ENCODE measurements around the gene SHC2. TPM values are rescaled to one million over a fixed set of nuclear protein-coding genes. Genes with fewer than 3 reads are reported as not detected.

The SHC2 gene
- total RNA-seq, 1 donor from 2014 or later: not detected

DNA sequence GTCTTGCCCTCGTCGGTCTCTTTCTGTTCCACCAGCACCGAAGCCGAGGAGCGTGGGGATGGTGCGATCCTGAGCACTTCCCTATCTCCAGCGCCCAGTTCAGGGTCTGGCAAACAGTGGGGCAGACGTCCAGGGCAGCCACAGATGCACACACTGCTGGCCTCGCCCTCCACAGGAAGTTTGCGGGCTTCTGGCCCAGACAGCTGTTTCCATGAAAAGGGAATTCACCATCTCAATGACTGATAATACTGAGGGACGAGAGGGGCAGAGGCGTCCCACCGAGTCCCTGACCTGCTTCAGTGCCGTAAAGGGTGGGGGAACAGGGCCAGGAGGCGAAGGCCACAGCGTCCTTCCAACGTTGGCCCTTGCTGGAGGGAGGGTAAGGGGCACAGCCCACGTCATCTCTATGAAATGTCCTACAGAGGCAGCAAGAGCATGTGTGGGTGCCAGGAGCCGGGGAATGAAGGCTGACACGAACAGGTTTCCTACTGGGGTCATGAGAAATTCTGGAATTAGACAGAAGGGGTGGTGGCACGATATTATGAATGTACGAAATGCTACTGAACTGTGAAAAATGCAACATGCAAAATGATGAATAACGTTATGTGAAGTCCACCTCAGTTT is 19.5 kb downstream of the SHC2 start:
- Mint-ChIP-seq H3K27ac (no peak overlapping the region), H3K9me3 (peaks cover 5% of the 10 kb centered on the region)
- intact Hi-C loops (cut with micrococcal nuclease): no loop called here

DNA sequence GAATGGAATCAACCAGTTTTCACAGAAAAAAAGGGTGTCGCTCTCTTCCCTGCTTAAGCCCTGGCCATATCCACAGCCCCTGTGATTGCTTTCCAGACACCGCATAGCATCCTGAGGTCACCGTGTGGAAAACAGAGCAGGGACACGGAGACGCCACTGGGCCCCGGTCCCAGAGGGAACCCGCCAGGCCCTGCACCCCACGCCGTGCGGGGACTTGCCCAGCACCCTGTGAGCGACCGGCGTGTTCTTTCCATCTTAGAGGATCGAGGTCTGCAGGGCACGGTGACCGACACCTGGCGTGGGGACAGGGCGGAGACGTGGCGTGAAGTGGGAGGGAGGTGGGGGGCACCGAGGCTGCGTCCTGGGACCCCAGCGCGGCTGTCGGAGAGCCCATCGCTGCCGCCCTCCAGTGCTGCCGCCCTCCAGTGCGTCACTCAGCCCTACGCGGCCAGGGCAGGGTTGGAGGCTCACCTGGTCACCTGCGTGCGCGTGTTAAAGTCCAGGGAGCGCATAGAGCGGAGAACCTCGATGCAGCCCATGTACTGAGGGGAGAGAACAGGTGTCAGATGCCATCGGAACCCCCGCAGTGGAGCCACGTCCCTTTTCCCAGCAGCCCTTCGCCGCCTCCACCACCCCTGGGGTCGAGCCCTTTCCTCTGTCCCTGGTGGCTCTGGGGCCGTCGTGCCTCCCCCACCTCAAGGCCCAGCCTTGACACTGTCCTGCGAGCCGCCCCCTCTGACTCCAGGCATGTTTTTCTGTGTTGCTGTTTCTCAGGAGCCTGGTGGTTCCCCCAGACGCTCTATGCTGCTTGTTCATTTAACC is 20.2 kb downstream of the SHC2 start:
- no peaks in the 10 kb centered on the region for H3K36me3 Mint-ChIP-seq (ENCODE audit: low read depth)

More for the DNA sequence above, 19.5 kb downstream of the SHC2 start:
- no peaks in the 10 kb centered on the region for H3K27me3 Mint-ChIP-seq (ENCODE audit: insufficient read depth)
- no peak for DNase-seq (ENCODE audit: low spot score)
- H3K36me3 Mint-ChIP-seq (ENCODE audit: low read depth): no peaks in the 10 kb centered on the region
- H3K4me1 Mint-ChIP-seq (ENCODE audit: low read depth): no peaks in the 10 kb centered on the region
- H3K4me3 Mint-ChIP-seq: no peak overlapping the region

DNA sequence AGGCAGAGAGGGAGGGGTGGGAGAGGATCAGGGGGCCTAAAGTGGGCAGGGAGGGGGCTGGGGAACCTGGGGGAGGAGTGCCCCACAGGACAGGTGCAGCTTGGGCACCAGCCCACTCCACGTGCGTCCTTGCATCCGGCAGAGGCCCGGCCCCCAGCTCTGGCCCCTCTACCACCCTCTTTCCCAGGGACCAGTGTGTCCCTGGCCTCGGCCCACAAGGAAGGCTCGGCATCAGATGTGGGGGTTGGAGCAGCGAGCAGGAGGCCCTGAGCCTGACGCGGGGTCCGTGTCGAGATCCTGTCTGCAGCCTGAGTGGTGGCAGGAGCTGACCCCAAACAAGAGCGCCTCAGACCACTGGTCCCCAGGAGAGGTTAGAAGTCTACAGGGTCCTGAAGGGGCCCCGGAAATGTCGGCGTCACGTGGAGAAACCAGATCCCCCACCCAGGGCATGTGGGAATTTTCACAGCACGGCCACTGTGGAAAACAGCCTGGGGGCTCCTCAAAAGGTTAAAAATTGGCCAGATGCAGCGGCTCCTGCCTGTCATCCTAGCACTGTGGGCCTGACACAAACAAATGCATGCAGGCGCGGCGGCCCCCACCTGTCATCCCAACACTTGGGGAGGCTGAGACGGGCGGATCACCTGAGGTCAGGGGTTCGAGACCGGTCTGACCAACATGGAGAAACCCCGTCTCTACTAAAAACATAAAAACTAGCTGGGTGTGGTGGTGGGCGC is 21.5 kb downstream of the SHC2 start:
- no peak overlapping the region for H3K27ac Mint-ChIP-seq
- no peaks in the 10 kb centered on the region for H3K27me3 Mint-ChIP-seq (ENCODE audit: insufficient read depth)
- H3K36me3 Mint-ChIP-seq (ENCODE audit: low read depth): no peaks in the 10 kb centered on the region
- no peak overlapping the region for H3K4me3 Mint-ChIP-seq
- H3K4me1 Mint-ChIP-seq (ENCODE audit: low read depth): no peaks in the 10 kb centered on the region
- DNase-seq (ENCODE audit: low spot score): no peak
- H3K9me3 Mint-ChIP-seq: peaks cover 5% of the 10 kb centered on the region
- intact Hi-C loops (cut with micrococcal nuclease): no loop called here

More for the DNA sequence above, 20.2 kb downstream of the SHC2 start:
- Mint-ChIP-seq H3K27ac (no peak overlapping the region), H3K27me3 (ENCODE audit: insufficient read depth) (no peaks in the 10 kb centered on the region), H3K4me3 (no peak overlapping the region), H3K4me1 (ENCODE audit: low read depth) (no peaks in the 10 kb centered on the region), H3K9me3 (peaks cover 5% of the 10 kb centered on the region)
- no peak for DNase-seq (ENCODE audit: low spot score)
- intact Hi-C loops (cut with micrococcal nuclease): no loop called here

DNA sequence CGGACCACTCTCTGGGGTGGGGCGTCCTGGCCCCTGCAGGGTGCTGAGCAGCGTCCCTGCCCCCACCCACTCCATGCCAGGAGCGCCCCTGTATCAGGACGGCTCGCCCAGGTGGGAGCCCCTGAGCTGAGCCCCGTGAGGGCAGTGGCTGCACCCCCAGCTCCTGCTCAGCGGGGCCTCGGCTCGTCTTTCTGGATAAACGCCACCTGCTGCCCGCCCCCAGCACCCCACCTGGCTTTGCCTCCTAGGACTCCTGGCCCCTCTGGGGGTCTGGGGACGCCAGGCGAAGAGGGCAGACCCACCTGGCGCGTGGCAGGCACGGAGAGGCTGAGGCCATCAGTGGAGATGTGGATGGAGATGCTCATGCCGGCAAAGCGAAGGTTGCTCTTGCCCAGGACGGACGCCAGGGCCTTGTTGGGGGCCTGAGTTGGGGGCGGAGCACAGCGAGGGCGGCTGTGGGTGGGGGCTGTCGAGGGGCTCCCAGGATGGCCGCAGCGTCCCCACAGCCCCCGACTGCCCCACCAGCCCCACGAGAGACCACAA is 22.3 kb downstream of the SHC2 start:
- Mint-ChIP-seq H3K36me3 (ENCODE audit: low read depth) (no peaks in the 10 kb centered on the region), H3K4me1 (ENCODE audit: low read depth) (no peaks in the 10 kb centered on the region), H3K27me3 (ENCODE audit: insufficient read depth) (no peaks in the 10 kb centered on the region), H3K4me3 (no peak overlapping the region), H3K27ac (no peak overlapping the region), H3K9me3 (peaks cover 5% of the 10 kb centered on the region)
- DNase-seq (ENCODE audit: low spot score): no peak
- intact Hi-C loops (cut with micrococcal nuclease): no loop called here

DNA sequence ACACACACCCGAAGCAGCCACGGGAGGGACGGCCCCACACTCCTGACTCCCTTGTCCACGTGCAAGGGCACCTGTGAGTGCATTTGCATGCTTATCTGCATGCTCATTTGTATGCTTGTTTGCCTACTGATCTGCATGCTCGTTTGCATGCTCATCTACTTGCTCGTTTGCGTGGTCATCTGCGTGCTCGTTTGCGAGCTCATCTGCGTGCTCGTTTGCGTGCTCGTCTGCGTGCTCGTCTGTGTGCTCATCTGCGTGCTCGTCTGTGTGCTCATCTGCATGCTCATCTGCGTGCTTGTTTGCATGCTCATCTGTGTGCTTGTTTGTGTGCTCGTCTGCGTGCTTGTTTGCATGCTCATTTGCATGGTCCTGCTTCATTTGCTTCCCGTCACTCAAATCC is 23.8 kb downstream of the SHC2 start:
- no peaks in the 10 kb centered on the region for H3K4me1 Mint-ChIP-seq (ENCODE audit: low read depth)
- no peaks in the 10 kb centered on the region for H3K36me3 Mint-ChIP-seq (ENCODE audit: low read depth)
- no peak overlapping the region for H3K4me3 Mint-ChIP-seq
- DNase-seq (ENCODE audit: low spot score): no peak
- peaks cover 3% of the 10 kb centered on the region for H3K9me3 Mint-ChIP-seq
- intact Hi-C loops (cut with micrococcal nuclease): no loop called here
- no peak overlapping the region for H3K27ac Mint-ChIP-seq
- H3K27me3 Mint-ChIP-seq (ENCODE audit: insufficient read depth): no peaks in the 10 kb centered on the region

DNA sequence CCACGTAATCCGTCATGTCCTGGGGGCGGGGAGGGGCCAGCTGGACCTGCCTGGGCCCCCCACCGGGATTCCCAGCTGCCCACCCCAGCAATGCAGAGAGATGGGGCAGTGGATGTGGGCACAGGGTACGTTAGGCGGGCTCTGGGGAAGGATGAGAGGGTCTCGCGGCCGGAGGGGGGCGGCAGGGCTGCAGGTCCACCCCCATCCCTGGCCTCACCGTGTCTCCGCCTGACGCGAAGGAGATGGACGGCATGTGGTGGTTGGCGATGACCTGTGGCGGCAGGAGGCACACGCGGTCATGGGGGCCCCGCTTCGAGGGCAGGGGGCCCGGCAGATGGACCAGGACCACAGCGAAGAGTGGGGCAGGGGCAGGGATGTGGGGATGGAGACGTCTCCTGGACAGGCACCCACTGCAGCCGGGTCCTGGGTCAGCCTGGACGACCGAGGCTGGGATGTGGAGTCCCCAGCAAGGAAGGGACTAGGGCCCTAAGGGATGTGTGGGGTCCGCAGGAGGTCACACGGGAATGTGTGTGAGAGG is 24.4 kb downstream of the SHC2 start:
- H3K4me3 Mint-ChIP-seq: no peak overlapping the region
- no peak for DNase-seq (ENCODE audit: low spot score)
- no peaks in the 10 kb centered on the region for H3K27me3 Mint-ChIP-seq (ENCODE audit: insufficient read depth)
- H3K36me3 Mint-ChIP-seq (ENCODE audit: low read depth): no peaks in the 10 kb centered on the region
- no peaks in the 10 kb centered on the region for H3K4me1 Mint-ChIP-seq (ENCODE audit: low read depth)
- H3K9me3 Mint-ChIP-seq: no peaks in the 10 kb centered on the region
- H3K27ac Mint-ChIP-seq: no peak overlapping the region
- intact Hi-C loops (cut with micrococcal nuclease): no loop called here

DNA sequence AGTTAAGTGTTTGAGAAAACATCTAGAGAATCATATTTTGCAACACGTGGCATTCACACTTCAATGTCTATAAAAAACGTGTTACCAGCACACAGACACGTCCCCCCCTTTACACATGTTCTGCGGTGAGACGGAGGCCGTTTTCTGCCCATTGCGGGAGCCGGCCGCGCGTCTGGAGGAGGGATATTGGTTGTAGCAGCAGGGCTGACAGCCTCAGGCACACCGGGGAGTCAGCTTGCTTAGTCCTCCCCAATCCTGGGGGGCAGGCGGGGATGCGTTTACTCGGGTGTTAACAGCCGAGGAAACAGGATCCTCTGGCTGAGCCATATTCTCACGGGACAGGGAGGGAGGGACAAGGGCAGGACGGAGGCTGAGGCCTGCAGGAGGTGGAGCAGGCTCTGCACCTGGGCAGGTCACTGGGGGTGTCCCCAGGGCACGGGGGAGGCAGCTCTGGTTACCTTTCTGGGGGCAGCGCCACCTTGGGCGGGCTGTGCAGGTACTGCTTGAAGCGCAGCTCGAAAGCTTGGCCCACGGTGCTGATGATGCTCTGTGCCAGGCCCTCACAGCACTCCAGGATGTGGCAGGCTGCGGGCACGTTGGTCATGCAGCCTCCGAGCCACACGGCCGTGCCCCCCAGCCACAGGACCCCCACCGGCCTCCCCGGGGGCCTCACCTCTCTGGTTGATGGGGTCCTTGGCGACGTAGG is 25.0 kb downstream of the SHC2 start:
- Mint-ChIP-seq H3K4me3 (no peak overlapping the region), H3K36me3 (ENCODE audit: low read depth) (no peaks in the 10 kb centered on the region), H3K4me1 (ENCODE audit: low read depth) (no peaks in the 10 kb centered on the region), H3K27me3 (ENCODE audit: insufficient read depth) (no peaks in the 10 kb centered on the region), H3K9me3 (peaks cover 4% of the 10 kb centered on the region), H3K27ac (no peak overlapping the region)
- intact Hi-C loops (cut with micrococcal nuclease): no loop called here
- no peak for DNase-seq (ENCODE audit: low spot score)

DNA sequence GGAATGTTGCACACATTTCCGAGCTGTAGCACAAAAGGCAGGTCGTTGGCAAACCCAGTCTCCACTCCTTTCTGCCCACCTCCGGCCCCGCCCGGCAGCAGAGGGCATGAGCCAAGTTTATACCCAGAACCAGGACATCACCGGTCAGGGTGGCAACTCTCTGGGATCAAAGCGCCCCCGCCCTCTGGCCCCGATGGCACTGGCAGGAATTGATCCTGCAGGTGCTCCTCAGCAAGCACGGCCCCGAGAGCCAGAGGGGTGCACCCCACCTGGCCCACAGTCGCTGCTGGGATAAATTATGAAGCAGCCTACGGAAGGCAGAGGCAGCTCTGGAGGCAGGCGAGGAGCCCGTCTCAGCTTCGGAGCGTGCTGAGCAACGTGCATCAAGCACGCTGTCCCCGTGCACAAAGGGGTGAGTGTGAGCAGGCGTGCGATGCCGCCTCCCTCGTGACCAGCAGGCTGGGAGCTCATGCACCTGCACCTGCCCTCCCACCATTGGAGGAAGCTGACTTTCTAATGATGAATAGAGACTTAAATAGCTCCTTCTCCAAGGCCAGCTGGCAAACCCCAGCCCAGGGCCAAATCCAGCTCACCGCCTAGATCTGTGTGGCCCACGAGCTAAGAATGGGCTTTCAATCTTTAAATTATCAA is 25.7 kb downstream of the SHC2 start:
- intact Hi-C loops (cut with micrococcal nuclease): no loop called here
- no peak for DNase-seq (ENCODE audit: low spot score)
- Mint-ChIP-seq H3K27ac (no peak overlapping the region), H3K9me3 (peaks cover 6% of the 10 kb centered on the region), H3K27me3 (ENCODE audit: insufficient read depth) (no peaks in the 10 kb centered on the region), H3K36me3 (ENCODE audit: low read depth) (no peaks in the 10 kb centered on the region), H3K4me1 (ENCODE audit: low read depth) (no peaks in the 10 kb centered on the region), H3K4me3 (no peak overlapping the region)

DNA sequence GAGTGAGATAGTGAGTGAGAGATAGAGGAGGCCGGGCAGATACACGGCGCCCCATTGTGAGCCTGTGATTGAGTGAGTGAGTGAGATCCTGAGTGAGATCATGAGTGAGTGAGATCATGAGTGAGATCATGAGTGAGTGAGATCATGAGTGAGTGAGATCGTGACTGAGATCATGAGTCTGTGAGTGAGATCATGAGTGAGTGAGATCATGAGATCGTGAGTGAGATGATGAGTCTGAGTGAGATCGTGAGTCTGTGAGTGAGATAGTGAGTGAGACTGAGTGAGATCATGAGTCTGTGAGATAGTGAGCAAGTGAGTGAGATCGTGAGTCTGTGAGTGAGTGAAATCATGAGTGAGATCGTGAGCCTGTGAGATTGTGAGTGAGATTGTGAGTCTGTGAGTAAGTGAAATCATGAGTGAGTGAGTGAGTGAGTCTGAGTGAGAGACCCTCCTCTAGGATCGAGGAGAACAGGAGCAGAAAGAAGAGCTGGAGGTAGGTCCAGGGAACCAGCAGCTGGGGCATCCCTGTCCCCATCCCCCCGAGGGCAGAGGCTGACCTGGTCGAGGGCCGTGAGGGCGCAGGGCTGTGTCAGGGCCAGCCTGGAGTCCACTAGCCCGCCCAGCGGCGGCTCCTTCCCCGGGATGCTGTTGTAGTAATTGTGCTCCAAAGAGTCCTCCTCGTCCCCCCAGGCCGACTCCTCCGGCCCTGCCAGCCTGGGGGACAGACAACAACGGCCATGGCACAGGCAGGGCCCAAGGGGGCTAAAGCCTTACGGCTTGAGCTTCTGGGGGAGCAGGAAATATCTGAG is 26.5 kb downstream of the SHC2 start:
- Mint-ChIP-seq H3K27ac (no peak overlapping the region), H3K4me3 (no peak overlapping the region), H3K36me3 (ENCODE audit: low read depth) (no peaks in the 10 kb centered on the region), H3K9me3 (peaks cover 7% of the 10 kb centered on the region), H3K27me3 (ENCODE audit: insufficient read depth) (no peaks in the 10 kb centered on the region), H3K4me1 (ENCODE audit: low read depth) (no peaks in the 10 kb centered on the region)
- intact Hi-C loops (cut with micrococcal nuclease): no loop called here
- DNase-seq (ENCODE audit: low spot score): no peak

DNA sequence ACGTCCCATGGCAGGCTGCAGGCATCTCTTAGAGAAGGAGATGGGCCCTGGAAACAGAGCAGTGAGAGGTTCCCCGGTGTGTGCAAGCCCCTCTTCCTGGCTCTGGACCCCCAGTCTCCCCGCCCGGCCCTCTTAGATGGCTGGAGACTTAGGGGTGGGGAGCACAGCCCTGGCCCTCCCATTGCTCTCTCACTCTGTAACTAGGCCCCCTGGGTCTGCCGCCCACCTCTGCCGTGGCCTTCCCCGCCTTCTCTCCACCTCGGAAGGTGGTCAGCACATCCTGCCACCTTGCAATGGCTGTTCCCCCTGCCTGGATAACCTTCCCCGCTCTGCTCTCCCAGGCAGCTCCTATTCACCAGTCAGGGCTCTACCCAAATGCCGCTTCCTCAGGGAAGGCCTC is 30.1 kb downstream of the SHC2 start:
- Mint-ChIP-seq H3K4me1 (ENCODE audit: low read depth) (no peaks in the 10 kb centered on the region), H3K4me3 (no peak overlapping the region), H3K27me3 (ENCODE audit: insufficient read depth) (no peaks in the 10 kb centered on the region), H3K9me3 (peaks cover 7% of the 10 kb centered on the region), H3K27ac (no peak overlapping the region), H3K36me3 (ENCODE audit: low read depth) (no peaks in the 10 kb centered on the region)
- DNase-seq (ENCODE audit: low spot score): no peak
- intact Hi-C loops (cut with micrococcal nuclease): no loop called here

DNA sequence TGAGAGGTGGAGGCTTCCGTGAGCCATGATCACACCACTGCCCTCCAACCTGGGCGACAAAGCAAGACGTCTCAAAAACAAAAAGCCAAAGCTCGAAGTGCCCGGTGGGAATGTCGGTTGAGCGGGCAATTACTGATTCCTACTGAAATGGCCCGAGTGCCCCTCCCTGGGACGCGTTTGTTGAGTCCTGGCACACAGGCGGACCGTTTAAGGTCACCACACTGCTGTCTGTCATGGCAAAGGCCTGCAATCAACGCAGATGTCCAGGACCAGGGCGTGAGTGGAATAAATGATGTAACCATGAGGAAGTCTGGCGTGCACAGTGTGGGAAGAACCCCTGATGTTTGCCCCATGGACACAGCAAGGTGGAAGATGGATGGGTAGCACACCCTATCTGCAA is 32.7 kb downstream of the SHC2 start:
- H3K27ac Mint-ChIP-seq: no peak overlapping the region
- H3K4me3 Mint-ChIP-seq: no peak overlapping the region
- no peaks in the 10 kb centered on the region for H3K36me3 Mint-ChIP-seq (ENCODE audit: low read depth)
- intact Hi-C loops (cut with micrococcal nuclease): no loop called here
- no peaks in the 10 kb centered on the region for H3K4me1 Mint-ChIP-seq (ENCODE audit: low read depth)
- DNase-seq (ENCODE audit: low spot score): no peak
- peaks cover 7% of the 10 kb centered on the region for H3K9me3 Mint-ChIP-seq
- no peaks in the 10 kb centered on the region for H3K27me3 Mint-ChIP-seq (ENCODE audit: insufficient read depth)

Measured in activated T-helper 1 cell treated with anti-CD3 and anti-CD28 coated beads, Interleukin-12 subunit alpha, Interleukin-12 subunit beta, Interleukin-2, Interleukin-4 antibody, amounts not matched to agents 30 ng/mL and 10 ng/mL and 1 ng/mL, durations not matched to agents 14 hours and 24 hours and 36 hours (primary cell).